ELF-1 (cell line): ENCODE measurements around the gene IGFBP4.
"Not testable (repeated sequence)": the region's sequence is repeated elsewhere in the genome, so short reads cannot be mapped to it uniquely, and the experiment has no call there.

Source experiments
- DNase-seq: peaks from one replicate; pipeline ENCODE4 v3.0.0-alpha.2; 2016; ENCODE audit warnings: low read depth, low spot score

The IGFBP4 gene

DNA sequence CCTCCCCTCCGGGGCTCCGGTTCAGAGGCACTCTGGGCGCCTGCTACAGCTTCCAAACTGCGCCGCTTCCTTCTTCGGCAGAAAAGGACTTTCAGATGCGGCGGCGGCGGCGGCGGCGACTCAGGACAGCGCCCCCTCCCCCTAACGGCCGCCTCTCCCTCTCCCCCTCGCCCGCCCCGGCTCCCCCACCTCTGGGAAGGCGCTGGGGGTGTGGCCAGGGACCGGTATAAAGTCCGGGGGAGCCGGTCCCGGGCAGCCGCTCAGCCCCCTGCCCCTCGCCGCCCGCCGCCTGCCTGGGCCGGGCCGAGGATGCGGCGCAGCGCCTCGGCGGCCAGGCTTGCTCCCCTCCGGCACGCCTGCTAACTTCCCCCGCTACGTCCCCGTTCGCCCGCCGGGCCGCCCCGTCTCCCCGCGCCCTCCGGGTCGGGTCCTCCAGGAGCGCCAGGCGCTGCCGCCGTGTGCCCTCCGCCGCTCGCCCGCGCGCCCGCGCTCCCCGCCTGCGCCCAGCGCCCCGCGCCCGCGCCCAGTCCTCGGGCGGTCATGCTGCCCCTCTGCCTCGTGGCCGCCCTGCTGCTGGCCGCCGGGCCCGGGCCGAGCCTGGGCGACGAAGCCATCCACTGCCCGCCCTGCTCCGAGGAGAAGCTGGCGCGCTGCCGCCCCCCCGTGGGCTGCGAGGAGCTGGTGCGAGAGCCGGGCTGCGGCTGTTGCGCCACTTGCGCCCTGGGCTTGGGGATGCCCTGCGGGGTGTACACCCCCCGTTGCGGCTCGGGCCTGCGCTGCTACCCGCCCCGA lies at the start of gene IGFBP4:
IGFBP4 (plus strand) TSS at position 255 of the 792 bp plus-strand sequence; CDS start at position 541, 286 bp downstream.
- DNase-seq, result peak; percentile 77

DNA sequence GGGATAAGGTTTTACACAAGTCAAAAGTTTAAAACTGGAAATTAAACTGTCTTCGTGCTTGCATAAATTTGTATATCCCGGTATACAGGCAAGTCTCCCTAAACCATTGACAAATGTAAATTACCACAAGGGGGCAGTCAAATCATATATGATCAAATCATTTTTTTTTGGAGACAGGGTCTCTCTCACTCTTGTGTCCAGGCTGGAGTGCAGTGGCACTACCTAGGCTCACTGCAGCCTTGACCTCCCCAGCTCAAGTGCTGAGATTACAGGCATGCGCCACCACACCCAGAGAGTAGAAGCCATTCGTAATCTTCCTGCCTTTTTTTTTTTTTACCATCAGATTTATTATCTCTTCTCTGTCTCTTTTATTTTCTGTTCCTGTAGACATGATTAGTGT lies 44.1 kb upstream of the IGFBP4 start:
- no peak for DNase-seq

GRCh38 chr17:40402668-40403067 lies 40.6 kb upstream of the IGFBP4 start:
- no peak for DNase-seq

DNA sequence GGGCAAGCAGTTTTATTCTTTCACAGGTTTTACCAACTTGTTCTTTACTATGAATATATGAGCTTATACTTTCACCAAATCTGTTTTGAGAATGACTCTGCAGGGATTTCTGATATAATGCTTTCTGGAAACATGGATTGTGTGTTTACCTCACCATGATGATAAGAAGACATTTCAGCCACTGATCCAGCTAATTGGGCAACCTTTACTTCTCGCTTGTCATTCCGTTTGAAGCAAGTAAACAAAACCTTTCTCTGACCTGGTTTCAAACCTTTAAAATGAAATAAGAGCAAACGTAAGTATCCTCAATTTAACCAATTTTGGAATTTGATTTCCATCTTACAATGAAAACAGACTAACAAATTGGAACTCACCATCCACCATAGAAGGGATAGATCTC lies 39.2 kb upstream of the IGFBP4 start:
- DNase-seq, result no peak

GRCh38 chr17:40407460-40407859 lies 35.8 kb upstream of the IGFBP4 start:
- DNase-seq, result no peak

GRCh38 chr17:40409540-40409939 lies 33.7 kb upstream of the IGFBP4 start:
- DNase-seq, result not testable (repeated sequence)

DNA sequence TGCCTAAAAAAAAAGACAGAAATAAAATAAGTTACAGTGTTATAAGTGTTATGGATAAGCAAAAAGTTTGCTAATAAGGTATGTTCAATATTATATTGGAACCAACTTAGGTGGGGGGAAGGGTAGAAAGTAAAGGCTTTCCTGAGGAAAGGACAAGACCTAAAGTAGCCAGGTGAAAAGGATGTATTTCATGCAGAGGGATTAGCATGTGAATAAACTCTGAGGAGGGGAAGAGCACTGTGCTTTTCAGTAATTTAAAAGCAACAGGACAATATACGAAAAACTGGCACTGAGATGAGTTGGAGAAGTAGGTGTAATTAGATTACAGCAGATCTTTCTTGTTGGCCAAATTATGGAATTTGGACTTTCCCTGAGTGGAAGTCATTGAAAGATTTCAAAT lies 33.2 kb upstream of the IGFBP4 start:
- no peak for DNase-seq

DNA sequence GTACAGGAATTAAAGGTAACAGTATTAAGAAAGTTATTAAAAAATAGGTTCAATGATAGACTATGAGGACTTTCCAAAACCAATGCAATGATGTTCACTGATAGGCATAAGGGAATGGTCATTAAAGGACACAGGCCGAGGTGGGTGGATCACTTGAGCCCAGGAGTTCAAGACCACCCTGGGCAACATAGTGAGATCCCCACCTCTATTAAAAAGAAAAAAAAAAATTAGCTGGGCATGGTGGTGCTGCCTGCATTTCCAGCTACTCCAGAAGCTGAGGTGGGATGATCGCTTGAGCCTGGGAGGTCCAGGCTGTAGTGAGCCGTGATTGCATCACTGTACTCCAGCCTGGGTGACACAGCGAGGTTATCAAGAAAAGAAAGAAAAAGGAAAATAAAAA lies 31.4 kb upstream of the IGFBP4 start:
- DNase-seq, result no peak

GRCh38 chr17:40412880-40413279 lies 30.4 kb upstream of the IGFBP4 start:
- DNase-seq, result no peak

- DNase-seq, result not testable (repeated sequence)
These were observed 28.9 kb upstream of the IGFBP4 start for GRCh38 chr17:40414312-40414711.

DNA sequence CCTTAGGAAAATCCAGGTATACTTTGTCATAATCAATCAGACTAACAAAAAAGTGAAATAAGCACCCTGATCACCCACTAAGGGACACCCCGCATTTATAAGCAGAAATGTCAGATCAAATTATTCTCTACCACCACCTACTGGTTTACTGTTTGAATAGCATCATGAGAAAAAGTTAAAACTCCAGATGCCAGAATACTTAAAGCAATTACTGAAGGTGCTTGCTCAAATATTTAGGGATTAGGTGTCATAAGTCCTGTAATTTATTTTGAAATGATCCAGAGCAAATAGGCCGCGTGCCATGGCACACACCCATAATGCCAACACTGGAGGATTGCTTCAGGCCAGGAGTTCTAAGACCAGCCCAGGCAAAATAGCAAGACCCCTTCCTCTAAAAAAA lies 27.9 kb upstream of the IGFBP4 start:
- no peak for DNase-seq

GRCh38 chr17:40416671-40417070 lies 26.6 kb upstream of the IGFBP4 start:
- no peak for DNase-seq

DNA sequence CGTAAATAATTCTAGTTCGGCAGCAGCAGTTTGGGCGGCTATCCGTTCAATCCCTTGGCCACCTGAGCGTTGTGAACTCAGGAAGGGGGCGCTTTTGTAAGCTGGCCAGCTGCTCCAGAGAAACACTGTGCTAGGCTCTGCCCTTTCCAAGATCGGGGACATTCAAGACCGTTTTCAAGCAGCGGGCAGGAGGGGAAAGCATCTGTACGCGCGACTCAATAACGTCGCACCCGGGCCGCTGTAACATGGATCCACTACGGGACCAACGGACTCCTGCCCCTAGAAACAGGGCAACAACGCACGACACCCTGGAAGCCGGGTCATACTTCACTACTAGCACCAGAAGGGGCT lies 26.0 kb upstream of the IGFBP4 start:
- DNase-seq, result peak; percentile 50

- DNase-seq, result peak; percentile 100
These were observed 25.4 kb upstream of the IGFBP4 start, which contains the start of gene TOP2A for GRCh38 chr17:40417609-40418427. Gene TOP2A, minus strand, starts transcription at chr17:40417896. Its CDS starts 105 bp downstream, at chr17:40417791.

DNA sequence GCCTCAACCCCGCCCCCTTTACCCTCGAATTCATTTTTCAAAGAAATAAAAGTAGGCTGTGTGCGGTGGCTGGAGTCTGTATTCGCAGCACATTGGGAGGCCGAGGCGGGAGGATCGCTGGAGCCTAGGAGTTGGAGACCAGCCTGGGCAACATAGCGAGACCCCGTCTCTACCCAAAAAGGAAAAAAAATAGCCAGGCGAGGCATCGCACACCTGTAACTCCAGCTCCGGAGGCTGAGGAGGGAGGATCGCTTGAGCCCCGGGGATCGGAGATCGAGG lies 24.9 kb upstream of the IGFBP4 start:
- no peak for DNase-seq

- peak; percentile 31 for DNase-seq
These were observed 23.5 kb upstream of the IGFBP4 start for GRCh38 chr17:40419559-40420331.

- peak; percentile 82 for DNase-seq
These were observed 20.1 kb upstream of the IGFBP4 start for GRCh38 chr17:40422990-40423633.

DNA sequence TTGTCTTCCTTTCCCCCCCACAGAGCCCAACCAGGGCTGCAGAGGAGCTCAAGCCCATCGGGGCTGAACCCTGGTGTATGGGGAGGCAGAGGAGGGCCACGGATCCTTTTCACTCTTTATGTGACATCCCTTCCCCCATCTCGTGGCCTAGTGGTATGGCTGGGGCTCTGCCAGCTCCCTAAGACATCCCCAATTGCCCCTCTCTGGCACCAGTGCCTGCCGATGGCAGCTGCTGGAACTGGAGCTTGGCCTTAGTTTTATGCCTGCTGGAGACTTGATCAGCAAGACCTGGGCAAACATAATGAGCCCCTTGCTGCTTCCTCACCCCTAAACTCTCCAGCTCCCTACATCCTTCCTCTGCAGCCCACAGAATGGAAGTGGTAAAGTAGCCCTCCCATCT lies 17.5 kb upstream of the IGFBP4 start:
- DNase-seq, result no peak

GRCh38 chr17:40427002-40427491 lies 16.2 kb upstream of the IGFBP4 start:
- DNase-seq, result no peak

GRCh38 chr17:40430272-40431230 lies 12.7 kb upstream of the IGFBP4 start:
- no peak for DNase-seq
